GM12865 (cell line): ENCODE measurements around the gene LUZP2.

Source experiments
- DNase-seq: peaks from one replicate; pipeline ENCODE4 v3.0.0; 2010; ENCODE audit warnings: low read depth
- H3K4me3 ChIP-seq: 2 replicates; pipeline ENCODE4 v1.5.1; 2011; ENCODE audit warnings: mild to moderate bottlenecking, low read depth, low read length, control low read depth
- CTCF ChIP-seq: IDR thresholded peaks from 2 replicates; pipeline ENCODE4 v1.5.1; 2011; ENCODE audit warnings: low read length, control low read depth, low read depth, inconsistent platforms; ENCODE audit not compliant: insufficient read depth; ENCODE audit errors: missing control alignments

Gene LUZP2

DNA sequence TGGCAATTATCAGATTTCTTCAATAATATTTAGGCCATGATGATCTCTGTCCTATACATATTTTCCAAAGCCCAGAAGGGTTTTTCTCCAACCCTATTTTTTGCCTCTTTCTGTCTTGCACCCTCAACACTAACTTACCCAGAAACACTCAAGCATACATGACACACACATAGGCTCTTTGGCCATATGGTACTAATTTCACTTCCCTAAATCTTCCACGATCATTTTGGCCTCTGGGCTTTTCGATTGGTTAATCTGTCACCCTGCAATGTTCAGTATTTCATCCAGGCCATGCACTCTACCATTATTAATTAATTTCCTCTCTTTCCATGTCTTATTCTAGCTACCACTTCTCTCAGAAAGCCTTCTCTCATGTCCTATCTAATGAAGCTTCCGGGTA lies 59.8 kb downstream of the LUZP2 start:
- DNase-seq, result no peak
- TF ChIP-seq CTCF, result no peak
- H3K4me3 ChIP-seq, result no peak overlapping the region

DNA sequence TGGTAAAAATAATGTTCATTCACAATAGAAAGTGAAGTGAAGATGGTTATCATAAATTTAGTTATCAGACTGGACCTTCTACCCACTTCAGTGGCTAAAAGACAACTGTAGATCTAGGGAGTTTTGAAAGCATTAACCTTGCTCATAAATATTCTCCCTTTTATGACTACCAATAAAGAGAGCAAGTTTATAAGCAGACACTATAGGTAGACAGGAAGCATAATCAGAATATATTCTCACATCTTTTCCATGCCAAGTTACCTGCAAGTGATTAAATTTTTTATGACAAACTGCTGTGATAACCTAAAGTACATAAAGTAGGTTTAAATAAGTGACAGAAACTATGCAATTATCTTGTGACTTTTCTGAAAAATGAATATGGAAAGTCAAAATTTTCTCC lies 62.5 kb downstream of the LUZP2 start:
- H3K4me3 ChIP-seq, result no peak overlapping the region
- DNase-seq, result no peak
- no peak for TF ChIP-seq CTCF

GRCh38 chr11:24560324-24560723 lies 63.5 kb downstream of the LUZP2 start:
- DNase-seq, result no peak
- no peak overlapping the region for H3K4me3 ChIP-seq
- TF ChIP-seq CTCF, result no peak

GRCh38 chr11:24567380-24567779 lies 70.5 kb downstream of the LUZP2 start:
- no peak overlapping the region for H3K4me3 ChIP-seq
- no peak for DNase-seq
- no peak for TF ChIP-seq CTCF

DNA sequence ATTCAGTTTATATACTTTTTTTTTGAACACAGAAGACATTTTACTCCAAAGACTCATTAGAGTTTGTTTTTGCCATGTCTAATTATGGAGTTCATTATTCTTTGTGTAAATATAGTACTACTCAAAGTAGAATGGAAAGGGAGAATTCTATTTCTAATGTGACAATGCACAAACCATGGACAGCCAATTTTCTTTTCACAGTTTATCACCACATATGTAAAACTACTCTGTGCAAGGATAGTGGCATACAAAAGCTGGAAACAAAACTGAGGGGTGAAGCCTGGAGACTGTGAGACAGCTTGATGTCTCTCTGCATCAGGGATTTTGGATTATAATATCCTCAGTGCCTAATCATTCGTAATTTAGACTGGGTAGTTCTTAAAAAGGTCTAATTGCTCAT lies 75.5 kb downstream of the LUZP2 start:
- no peak overlapping the region for H3K4me3 ChIP-seq
- DNase-seq, result no peak
- TF ChIP-seq CTCF, result no peak

GRCh38 chr11:24574461-24574860 lies 77.6 kb downstream of the LUZP2 start:
- no peak overlapping the region for H3K4me3 ChIP-seq
- TF ChIP-seq CTCF, result no peak
- DNase-seq, result no peak

- DNase-seq, result no peak
- no peak for TF ChIP-seq CTCF
- no peak overlapping the region for H3K4me3 ChIP-seq
Measured at GRCh38 chr11:24575392-24575791, 78.5 kb downstream of the LUZP2 start.
